Activated effector memory CD4-positive, alpha-beta T cell treated with Interleukin-2 at 50 U/mL for 16 hours (primary cell): ENCODE measurements around the gene SERINC5.
"Not testable (repeated sequence)": the region's sequence is repeated elsewhere in the genome, so short reads cannot be mapped to it uniquely, and the experiment has no call there.

ENCODE experiments used
- DNase-seq: peaks from one replicate; pipeline ENCODE4 v3.0.0-alpha.2; 2020

The SERINC5 gene

GRCh38 chr5:80192507-80193241 is 63.2 kb downstream of the SERINC5 start:
- no peak for DNase-seq

GRCh38 chr5:80191991-80192398 is 63.9 kb downstream of the SERINC5 start:
- DNase-seq: peak; percentile 42

GRCh38 chr5:80191397-80191796 is 64.5 kb downstream of the SERINC5 start:
- DNase-seq: no peak

- DNase-seq: no peak
These were observed 64.9 kb downstream of the SERINC5 start for GRCh38 chr5:80190960-80191359.

GRCh38 chr5:80189701-80190100 is 66.1 kb downstream of the SERINC5 start:
- no peak for DNase-seq

GRCh38 chr5:80189201-80189600 is 66.6 kb downstream of the SERINC5 start:
- DNase-seq: no peak

GRCh38 chr5:80187421-80188090 is 68.3 kb downstream of the SERINC5 start:
- DNase-seq: no peak

- not testable (repeated sequence) for DNase-seq
These were observed 70.3 kb downstream of the SERINC5 start for GRCh38 chr5:80185535-80185934.

GRCh38 chr5:80185095-80185494 is 70.8 kb downstream of the SERINC5 start:
- DNase-seq: no peak

- DNase-seq: no peak
These were observed 71.4 kb downstream of the SERINC5 start for GRCh38 chr5:80184235-80185023.

- not testable (repeated sequence) for DNase-seq
These were observed 72.1 kb downstream of the SERINC5 start for GRCh38 chr5:80183728-80184234.

GRCh38 chr5:80182809-80183580 is 72.9 kb downstream of the SERINC5 start:
- DNase-seq: no peak

- peak; percentile 59 for DNase-seq
These were observed 74.1 kb downstream of the SERINC5 start for GRCh38 chr5:80181618-80182211.

GRCh38 chr5:80177236-80177635 is 78.6 kb downstream of the SERINC5 start:
- no peak for DNase-seq

- no peak for DNase-seq
These were observed 80.5 kb downstream of the SERINC5 start for GRCh38 chr5:80175337-80175736.

GRCh38 chr5:80174790-80175189 is 81.1 kb downstream of the SERINC5 start:
- no peak for DNase-seq

GRCh38 chr5:80172067-80172695 is 83.7 kb downstream of the SERINC5 start:
- DNase-seq: no peak

- DNase-seq: no peak
These were observed 85.7 kb downstream of the SERINC5 start for GRCh38 chr5:80170117-80170535.

GRCh38 chr5:80168388-80169028 is 87.3 kb downstream of the SERINC5 start:
- no peak for DNase-seq

- DNase-seq: no peak
These were observed 90.4 kb downstream of the SERINC5 start for GRCh38 chr5:80165452-80165851.

GRCh38 chr5:80161165-80161564 is 94.7 kb downstream of the SERINC5 start:
- DNase-seq: no peak
